Skin of body (tissue), 2 donors: ENCODE measurements around the gene AGAP1. TPM values are rescaled to one million over a fixed set of nuclear protein-coding genes. Genes with fewer than 3 reads are reported as not detected.

Experiments used
- DNase-seq: peaks from one replicate; lab custom pipeline; 2025; lab: John Stamatoyannopoulos, UW
- total RNA-seq: library from RNA; depleted of rRNA; stranded (reverse); fragments of >200 nt; gene quantifications from one replicate; pipeline ENCODE4 v1.2.3, GENCODE V29; 2014

Gene AGAP1
- total RNA-seq, 1 donor from 2014 or later = 25.6 TPM

DNA sequence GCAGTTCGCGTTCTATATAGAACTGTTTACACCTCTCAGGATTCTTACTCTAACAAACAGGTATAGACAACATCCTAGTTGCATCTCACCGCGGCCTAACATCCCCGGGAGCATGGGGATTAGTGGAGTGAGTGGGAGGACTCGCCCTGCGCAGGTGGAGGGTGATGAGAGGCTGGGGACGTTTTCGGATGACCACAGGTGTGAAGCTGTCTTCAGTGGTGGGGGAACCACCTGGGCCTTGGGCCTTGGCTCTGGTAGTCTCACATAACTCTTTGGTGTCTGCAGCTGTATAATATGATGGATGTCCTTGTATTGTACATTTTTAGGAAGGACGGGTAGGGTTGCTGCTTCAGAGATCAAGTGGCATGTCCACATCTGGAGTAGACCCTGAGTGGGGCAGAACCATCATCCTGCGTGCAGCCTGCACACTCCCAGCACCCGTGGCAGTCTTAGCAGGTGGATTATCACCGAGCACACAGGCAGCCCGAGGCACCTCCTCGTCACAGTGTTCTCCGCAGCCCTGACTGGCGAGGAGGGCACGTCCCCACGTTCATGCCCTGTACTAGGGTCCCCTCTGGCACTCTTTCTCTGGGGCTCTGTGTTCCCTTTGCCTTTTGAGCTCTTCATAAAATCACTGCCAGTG is 56.0 kb downstream of the AGAP1 start:
- DNase-seq = no peak

DNA sequence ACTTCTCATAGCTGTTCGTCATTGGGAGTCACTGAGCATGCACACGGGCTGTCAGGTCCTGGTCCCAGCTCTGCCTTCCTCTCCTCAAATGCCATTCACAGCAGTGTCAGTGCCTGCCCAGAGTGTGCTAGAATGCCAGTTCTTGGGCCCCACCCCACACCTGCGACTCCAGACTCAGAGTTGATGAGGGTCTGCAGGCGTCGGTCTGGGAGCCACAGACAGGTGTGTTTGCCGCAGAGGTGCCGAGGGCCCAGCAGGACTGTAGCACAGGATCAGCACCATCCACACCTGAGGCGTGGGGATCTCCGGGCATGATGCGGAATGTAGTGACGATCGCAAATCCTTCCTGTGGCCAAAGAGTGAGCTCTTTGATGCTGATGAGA is 56.5 kb downstream of the AGAP1 start:
- no peak for DNase-seq

DNA sequence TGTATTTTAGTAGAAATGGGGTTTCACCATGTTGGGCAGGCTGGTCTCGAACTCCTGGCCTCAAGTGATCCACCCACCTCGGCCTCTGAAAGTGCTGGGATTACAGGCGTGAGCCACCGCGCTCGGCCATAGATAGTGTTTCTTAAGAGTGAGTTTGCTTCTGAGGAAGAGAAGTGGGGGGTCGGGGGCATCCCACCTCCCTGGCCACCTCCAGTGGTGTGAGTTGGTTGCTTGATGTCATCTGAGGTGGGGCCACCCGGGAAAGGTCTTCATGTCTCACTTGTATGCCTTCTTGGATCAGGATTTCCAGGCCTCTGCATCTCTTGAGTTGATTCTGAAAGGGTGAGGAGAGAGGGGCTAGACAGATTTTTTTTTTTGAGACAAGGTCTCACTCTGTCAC is 57.1 kb downstream of the AGAP1 start:
- no peak for DNase-seq

DNA sequence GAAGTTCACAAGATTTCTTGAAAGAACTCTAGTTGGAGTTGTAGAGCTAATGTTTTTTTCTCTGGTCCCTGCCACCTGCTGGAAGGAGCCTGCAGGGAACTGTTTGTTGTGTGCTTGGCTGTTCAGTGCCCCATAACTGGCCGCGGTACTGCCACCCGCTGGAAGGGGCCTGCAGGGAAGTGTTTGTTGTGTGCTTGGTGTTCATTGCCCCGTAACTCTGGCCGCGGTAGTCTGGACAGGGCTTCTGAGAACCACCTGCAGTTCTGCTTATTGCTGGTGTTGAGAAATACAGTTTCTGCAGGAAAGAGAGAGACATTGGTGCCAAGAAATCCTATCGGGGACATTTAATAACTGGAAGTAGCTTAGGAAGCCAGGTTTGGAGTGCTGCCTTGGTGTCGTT is 58.1 kb downstream of the AGAP1 start:
- DNase-seq = no peak

DNA sequence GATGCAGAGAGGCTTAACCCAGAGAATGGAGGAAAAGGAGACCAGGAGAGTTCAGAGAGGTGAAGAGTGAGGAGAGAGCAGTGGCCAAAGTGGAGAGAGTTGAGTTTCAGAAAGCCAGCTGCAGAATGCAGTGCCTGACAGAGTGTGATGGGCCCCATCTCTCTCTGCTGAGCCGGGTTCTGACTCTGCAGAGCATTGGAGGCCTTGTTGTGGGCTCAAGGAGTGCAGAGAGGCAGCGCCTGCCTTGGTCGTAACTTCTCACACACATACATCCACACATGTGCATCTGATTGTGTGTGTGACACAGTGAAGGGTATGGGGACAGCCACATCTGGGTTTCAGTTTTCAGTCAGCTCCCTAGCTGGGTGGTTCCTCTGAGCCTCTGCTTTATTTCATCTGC is 58.8 kb downstream of the AGAP1 start:
- peak; percentile 81 for DNase-seq

DNA sequence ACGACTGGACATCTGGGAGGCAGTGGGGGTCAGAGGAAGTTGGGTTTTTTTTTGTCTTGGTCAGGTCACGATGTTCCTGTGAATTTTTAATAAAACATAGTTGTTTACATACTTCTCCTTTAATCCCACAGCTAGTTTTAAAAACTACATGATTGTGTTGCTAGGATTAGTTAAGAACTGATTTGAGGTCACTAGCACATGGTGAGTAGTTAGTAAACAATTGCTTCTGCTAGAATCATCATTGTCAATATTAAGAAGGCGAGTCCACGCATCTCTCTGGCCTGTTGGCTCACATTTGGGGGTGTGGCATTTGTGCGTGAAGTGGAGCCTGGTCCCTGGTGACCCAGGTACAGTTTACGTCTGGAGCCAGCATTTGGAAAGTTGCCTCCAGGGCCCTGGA is 59.4 kb downstream of the AGAP1 start:
- DNase-seq = no peak

DNA sequence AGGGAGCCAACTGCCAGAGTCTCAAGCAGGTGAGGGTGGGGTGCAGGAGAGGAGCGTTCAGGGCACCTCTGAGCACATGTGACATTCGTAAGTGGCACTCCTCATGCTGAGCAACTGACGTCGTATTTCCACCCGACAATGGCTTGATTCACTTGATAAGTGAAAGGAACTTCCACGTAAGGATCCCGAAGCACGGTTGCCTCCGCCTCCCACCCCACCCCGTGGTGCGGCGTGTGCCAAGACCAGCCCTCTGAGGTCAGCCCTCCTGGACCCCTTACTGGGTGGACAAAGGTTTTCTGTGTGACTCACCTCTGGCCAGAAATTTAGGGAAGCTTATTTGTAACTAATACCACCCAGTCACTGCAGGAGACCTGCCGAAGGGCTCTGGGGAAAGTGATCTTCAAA is 59.9 kb downstream of the AGAP1 start:
- no peak for DNase-seq

DNA sequence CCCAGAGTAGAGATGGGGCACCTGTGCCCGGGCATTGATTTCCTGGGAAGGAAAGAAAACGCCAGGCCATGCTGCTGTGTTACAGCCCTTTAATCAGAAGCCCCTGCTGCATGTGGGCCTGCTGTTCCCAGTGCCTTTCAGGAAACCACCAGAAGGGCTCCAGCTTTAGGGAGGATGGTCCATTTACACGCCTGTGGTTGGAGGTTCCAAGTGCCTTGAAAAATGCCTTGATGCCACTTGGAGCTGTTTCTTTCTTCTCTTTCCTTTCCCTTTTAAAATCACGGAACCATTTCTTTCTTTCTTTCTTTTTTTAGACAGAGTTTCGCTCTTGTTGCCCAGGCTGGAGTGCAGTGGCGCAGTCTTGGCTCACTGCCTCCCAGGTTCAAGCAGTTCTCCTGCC is 60.5 kb downstream of the AGAP1 start:
- DNase-seq = no peak

DNA sequence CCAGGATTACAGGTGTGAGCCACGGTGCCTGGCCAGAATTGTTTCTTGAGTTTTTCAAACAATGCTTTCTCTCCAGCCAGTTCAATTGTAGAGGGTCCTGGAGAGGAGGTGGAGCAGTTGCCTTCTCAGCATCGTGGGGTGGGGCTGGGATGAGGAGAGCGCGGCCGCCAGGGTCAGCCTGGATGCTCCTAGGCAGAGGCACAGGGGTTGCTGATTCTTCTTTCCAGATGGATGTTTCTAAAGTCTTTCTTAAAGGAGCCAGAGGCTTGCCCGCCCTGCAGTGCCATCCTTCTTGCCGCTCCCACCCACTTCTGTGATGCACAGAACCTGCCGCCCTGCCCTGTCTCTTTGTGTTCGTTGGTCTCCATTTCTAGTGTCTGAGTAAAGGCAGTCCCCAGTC is 61.1 kb downstream of the AGAP1 start:
- DNase-seq = no peak

DNA sequence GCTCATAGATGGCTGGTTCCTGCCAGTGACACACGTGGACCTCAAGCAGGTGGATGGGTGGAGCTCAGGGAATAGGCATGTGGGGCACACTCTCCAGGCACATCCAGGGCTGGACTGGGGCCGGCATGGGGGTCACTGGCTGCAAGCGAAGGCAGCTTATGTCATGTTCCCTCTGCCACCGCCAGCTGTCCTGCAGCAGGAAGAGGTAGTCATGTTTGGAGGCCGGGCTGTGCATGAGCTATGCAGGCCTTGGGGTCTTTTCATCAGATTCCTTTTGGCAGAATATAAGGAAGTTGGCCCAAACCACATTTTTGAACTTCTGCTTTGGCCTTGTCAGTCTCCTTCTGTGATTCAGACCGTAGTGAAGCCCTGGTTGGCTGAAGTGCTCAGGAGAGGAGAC is 61.5 kb downstream of the AGAP1 start:
- DNase-seq = no peak

DNA sequence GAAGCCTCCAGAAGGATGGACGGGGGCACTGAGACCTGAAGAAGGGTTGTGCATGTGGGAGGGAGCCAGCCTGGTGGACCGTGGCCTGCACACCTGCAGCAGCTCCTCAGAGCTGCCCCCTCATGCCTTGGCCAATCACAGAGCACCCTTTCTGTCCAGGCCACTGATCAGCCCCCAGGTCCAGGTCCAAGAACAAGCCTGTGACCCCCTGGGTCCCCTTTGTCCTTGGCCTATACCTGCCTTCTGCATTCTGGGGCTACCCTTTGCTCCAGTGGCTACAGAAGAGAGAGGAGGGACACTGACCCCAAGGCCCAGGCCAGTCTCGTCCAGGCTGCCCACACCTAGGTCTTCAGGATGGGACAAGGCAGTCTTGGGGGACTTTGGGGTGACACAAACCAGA is 62.2 kb downstream of the AGAP1 start:
- no peak for DNase-seq

DNA sequence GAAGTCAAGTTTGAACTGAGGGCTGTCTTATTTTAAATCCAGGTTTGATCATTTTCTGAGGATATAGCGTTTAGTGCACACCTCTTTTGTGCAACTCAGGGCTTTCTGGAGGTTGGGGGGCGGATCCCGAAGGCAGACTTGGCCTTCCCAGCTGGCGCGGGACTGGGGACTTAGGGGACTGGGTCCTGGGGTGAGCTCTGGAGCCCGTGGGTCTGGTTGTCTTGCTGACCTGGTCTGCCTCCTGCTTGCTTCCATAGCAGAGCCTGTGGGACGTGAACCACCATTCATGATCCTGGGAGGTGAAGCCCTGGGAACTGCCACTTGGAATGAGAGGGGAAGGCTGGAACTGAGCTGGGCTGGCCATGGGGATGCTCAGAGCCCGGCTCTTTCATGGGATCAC is 63.1 kb downstream of the AGAP1 start:
- no peak for DNase-seq

DNA sequence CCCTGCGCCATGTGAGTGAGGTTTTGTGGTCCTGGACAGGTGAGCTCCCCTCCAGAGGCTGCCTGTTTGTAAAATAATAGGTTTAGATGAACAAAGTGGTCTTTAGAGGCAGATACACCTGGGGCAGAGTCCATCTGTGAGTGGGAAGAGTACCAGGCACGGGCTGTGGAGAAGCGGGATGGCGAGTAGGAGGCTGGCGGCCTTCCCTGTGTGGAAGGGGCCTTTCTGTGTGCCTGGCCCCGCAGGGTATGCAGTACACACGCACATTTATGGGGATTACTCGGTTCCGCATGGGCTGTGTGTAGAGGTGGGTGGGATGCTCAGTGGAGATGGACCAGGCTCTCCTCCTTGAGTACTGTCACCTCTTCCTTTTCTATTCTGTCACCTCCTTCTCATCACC is 64.1 kb downstream of the AGAP1 start:
- no peak for DNase-seq

DNA sequence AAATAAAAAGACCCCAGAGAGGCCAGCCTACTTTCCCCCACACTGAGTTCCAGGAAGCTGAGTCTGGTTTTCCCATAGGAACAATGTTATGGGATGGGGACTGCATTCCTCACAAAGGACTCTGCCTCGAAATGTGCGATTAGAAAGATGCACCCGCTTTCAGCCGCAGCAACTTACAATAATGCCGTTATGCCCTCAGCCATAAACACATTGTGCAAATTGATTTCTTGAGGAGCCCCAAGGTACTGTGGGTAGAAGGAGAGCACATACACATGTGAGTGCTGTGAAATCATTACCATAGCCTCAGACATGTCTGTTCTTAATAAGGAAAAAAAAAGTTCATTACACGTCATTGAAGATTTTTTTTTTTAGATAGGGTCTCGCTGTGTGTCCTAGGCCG is 64.7 kb downstream of the AGAP1 start:
- no peak for DNase-seq

DNA sequence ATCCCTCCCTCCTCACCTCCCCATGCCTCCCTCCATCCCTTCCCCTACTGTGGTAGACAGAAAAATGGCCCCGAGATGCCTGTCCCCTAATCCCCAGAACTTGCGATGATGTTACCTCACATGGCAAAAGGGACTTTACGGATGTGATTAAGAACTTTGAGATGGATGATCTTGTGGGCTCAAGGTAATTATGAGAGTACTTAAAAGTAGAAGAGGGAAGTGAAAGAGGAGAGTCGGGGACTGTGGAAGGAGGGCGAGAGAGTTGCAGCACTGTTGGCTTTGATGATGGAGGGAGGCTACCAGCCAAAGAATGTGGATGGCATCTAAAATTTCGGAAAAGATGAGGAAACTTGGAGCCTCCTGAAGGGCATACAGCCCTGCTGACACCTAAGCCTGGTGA is 66.5 kb downstream of the AGAP1 start:
- DNase-seq = no peak

DNA sequence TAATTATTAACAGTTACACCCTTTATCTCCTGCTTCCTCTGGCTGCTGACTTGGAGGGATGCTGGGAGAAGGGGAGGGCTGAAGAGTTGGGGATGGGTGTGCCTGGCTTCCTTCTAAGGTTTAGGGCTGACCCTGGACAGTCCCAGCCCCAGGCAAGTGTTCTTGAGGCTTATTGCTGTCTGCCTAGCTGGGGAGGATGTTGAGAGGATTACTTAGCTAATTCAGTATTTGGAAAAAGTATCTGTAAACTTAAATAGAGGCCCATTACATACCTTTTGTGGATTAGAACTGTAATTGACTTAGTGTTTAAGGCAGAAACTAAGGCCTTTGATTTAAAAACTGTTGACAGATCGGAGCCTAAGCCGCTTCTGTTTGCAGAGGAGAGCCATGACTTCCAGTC is 67.6 kb downstream of the AGAP1 start:
- no peak for DNase-seq

DNA sequence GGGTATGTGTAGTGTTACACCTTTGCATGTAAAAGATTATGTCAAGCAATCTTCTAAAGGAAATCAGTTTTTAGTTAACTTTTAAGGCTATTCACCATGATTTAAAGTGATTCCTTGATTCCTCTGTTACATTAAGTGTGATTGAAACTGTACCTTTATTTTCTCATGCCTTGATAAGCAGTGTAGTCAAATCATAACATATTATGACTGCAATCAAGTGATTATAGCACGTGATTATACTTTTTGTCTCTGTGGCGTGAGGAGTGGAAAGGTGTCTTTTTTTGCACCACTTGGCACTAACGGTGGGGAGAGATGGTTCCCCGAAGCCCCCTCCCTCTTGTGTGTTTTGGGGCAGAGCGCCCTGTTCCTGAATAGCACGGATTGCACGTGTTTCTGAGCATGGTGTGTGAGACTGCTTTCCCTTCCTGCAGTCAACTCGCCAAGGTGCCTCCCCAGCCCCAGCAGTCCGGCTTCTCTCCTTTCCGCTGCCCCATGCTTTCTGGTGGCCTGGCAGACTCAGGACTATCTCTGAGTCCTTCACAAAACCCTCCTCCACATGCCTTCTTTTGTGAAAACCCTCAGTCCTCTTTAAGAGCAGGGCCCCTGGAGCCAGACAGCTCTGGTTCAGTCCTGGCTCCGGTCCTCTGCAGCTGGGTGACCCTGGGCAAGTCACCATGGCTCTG is 68.4 kb downstream of the AGAP1 start:
- DNase-seq = no peak

DNA sequence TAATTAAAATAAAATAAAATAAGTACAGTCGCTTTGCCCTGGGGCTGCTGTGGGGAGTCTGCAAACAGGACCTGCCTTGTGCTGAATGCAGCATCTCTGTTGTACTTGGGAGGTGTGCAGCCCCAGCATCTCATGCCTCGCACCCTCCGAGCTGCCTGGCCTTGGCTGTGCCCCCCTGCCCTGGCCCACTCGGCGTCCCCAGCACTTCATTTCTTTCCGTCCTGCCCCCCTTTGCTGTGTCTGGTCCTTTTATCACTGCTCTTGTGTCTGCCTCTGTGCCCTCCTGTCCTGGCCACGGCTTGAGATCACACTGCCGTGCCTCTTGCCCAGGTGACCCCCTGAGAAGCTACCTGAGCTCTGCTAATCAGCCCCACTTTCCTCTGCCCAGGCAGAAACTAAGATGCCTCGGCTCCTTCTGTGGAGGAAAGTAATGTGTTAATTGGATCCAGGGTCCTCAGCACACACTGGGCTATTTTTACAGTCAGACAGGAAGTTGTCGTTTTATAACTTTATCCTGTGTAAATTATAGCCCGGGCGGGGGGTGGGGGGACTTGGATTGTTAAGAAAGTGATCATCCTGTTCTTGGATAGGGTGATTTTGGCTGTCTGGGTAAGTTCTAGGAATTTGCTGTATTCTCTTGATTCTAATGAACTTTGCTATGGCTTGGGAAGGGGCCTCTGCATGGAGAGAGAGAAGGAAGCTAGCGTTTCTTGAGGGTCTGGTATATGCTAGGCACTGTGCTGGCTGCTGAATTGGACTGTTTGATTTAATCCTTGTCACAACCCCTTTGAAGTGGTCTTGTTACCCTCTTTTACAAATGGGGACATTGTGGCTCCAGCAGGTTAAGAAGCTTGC is 69.4 kb downstream of the AGAP1 start:
- peak; percentile 49 for DNase-seq

DNA sequence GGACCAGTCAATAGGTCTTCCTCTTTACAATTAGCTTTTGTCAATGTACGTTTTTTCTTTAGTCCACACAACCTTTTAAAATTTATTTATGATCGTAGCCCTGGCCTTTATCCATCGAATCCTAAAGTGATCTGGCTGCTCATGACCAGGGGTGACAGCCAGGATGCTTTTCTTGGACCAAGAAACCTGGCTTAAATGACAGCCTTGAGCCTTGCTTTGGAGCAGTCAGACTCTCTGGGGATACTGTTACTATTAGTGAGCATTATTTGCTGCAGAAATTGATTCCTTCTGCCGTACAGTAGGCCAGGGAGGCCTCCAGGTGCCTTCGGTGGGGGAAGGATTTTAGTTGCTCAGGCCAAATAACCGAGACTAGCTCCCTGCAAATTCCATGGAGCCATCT is 70.2 kb downstream of the AGAP1 start:
- DNase-seq = no peak

DNA sequence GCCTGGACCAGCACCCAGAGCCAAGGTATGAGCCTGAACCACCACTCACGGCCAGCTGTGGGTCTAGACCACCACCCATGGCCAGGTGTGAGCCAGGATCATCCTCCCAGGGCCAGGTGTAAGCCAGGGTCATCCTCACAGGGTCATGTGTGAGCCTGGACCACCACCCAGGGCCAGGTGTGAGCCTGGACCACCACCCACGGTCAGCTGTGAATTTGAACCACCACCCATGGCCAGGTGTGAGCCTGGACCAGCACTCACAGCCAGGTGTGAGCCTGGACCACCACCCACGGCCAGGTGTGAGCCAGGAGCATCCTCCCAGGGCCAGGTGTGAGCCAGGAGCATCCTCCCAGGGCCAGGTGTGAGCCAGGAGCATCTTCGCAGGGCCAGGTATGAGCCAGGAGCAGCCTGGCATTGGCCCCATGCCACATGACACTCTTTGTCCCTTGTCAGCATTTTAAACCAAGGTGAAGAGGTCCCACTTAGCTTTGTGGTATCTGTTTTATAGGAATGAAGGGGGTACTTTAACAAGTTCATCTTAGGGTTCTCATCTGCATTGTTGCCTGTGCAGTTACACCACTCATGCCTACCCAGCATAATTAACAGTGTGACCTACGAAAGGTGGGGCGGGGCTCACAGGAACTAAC is 71.2 kb downstream of the AGAP1 start:
- no peak for DNase-seq

DNA sequence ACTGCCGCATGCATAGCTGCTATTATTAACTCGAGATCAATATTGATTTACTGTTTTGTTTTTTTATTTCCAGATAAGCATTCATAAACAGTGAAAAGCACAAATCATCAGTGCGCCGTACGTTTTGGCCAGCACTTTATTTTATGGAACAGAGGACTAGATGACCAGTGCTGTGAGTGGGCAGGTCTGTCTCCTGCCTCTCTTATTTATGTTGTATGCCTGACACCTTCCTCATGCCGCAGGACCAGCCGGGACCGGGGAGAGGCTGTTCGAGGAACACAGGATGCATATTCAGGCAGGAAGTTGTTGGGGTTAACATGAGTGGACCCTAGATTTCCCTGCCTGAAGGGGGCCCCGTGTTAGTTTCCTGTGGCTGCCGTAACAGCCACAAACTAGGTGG is 72.6 kb downstream of the AGAP1 start:
- DNase-seq = no peak

DNA sequence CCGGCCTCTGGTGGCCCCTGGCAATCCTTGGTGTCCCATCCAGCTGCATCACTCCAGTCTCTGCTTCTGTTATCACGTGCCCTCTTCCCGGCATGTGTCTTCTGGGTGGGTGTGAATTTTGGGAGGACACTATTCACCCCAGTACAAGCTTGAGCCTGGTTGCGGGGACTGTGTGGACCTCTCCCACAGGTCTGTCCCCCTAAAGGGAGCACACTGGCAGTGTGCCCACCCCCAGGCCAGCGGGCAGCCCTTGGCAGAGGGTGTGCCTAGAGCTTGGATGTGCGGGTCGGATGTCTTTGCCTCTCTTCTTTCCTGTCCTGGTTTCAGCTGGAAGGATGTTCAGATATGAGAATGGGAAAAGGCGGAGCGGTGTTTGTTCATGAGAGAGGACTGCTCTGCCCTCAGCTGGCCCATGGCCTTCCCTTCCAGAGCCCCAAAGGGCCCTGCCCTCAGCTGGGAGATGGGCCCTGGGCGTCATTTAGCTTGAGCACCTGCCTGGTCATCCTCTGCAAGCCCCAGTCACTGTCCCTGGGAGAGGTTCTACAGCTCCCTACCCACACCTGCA is 73.2 kb downstream of the AGAP1 start:
- no peak for DNase-seq
